GM12878 (cell line): Measurements from ENCODE around the gene MND1. TPM values are rescaled to one million over a fixed set of nuclear protein-coding genes. Genes with fewer than 3 reads are reported as not detected.

Source experiments
- ATAC-seq: fragments of 200-7000 bp; cut with Tn5 transposase; 3 replicates; pipeline ENCODE4 v1.9.1; 2020; ENCODE audit warnings: mild to moderate bottlenecking, moderate library complexity
- BruUV-seq: library from RNA; stranded (reverse); fragments of 400-500 nt; replicated peaks from 2 replicates; lab custom pipeline; 2021; lab: Mats Ljungman, UMichigan
- CTCF ChIA-PET: fragments of 300-600 bp; sonication (Branson Sonifier 250); formaldehyde crosslinking; extraction: SDS; loops from one replicate; lab custom pipeline; 2021; ENCODE audit warnings: inconsistent platforms; lab: Yijun Ruan, JAX
- POLR2A ChIA-PET: fragments of 350-600 bp; formaldehyde crosslinking; extraction: SDS; loops from one replicate; lab custom pipeline; 2021; ENCODE audit warnings: inconsistent platforms; lab: Charles Lee
- RAD21 ChIA-PET: fragments of 300-600 bp; sonication (Branson Sonifier 250); formaldehyde crosslinking; loops from one replicate; lab custom pipeline; 2023; ENCODE audit warnings: antibody characterized with exemption; ENCODE audit not compliant: unreplicated experiment; lab: Charles Lee
- SMC1A ChIA-PET: fragments of 300-600 bp; sonication (Branson Sonifier 250); formaldehyde crosslinking; loops from one replicate; lab custom pipeline; 2023; ENCODE audit not compliant: unreplicated experiment, uncharacterized antibody; lab: Charles Lee
- DNase-seq: peaks from one replicate; pipeline ENCODE4 v3.0.0-alpha.2; 2011; ENCODE audit warnings: low read depth, low spot score
- FAIRE-seq: peaks from 3 replicates; lab custom pipeline; 2011; peaks lifted over from hg19 to GRCh38; lab: Jason Lieb, UNC
- H2AFZ ChIP-seq: 2 replicates; pipeline ENCODE4 v1.6.0; 2011; ENCODE audit warnings: low read depth, low read length, control low read depth; ENCODE audit not compliant: control insufficient read depth
- H3K27ac ChIP-seq: 2 replicates; pipeline ENCODE4 v1.5.1; 2011; ENCODE audit warnings: control low read depth; ENCODE audit not compliant: control insufficient read depth, insufficient read depth
- H3K27me3 ChIP-seq, 2 experiments: replicated peaks in 1 of 2; 2 replicates each; pipeline versions ENCODE4 v1.6.0 to v1.6.1; 2011; ENCODE audit warnings: low read length in 1 of 2; ENCODE audit not compliant: control insufficient read depth in 2 of 2, insufficient read depth in 2 of 2
- H3K36me3 ChIP-seq, 2 experiments: 2 replicates each; pipeline ENCODE4 v1.5.1; 2011; ENCODE audit warnings: low read length in 1 of 2; ENCODE audit not compliant: control insufficient read depth in 2 of 2, insufficient read depth in 2 of 2
- H3K4me1 ChIP-seq: 2 replicates; pipeline ENCODE4 v1.6.1; 2011; ENCODE audit warnings: mild to moderate bottlenecking, low read length, moderate library complexity, mixed read lengths; ENCODE audit not compliant: control insufficient read depth, insufficient read depth
- H3K4me2 ChIP-seq: 2 replicates; pipeline ENCODE4 v1.6.0; 2011; ENCODE audit warnings: control low read depth; ENCODE audit not compliant: control insufficient read depth, insufficient read depth
- H3K4me3 ChIP-seq: fragments of 200-600 bp; sonication (generic); 2 replicates; pipeline ENCODE4 v1.5.1; 2016
- H3K79me2 ChIP-seq: 2 replicates; pipeline ENCODE4 v1.6.0; 2011; ENCODE audit warnings: low read length; ENCODE audit not compliant: control insufficient read depth, insufficient read depth
- H3K9ac ChIP-seq: 2 replicates; pipeline ENCODE4 v1.8.0; 2011; ENCODE audit warnings: low read length, control low read depth, mixed read lengths; ENCODE audit not compliant: control insufficient read depth, insufficient read depth
- H3K9me3 ChIP-seq: replicated peaks from 3 replicates; pipeline ENCODE4 v1.5.1; 2011; ENCODE audit warnings: mild to moderate bottlenecking, low read length; ENCODE audit not compliant: control insufficient read depth, insufficient read depth
- H4K20me1 ChIP-seq: 2 replicates; pipeline ENCODE4 v1.6.0; 2011; ENCODE audit not compliant: control insufficient read depth, insufficient read depth
- CREM ChIP-seq: IDR thresholded peaks from 2 replicates; pipeline ENCODE4 v1.6.1; 2014; ENCODE audit warnings: antibody characterized with exemption, low read depth
- CUX1 ChIP-seq: IDR thresholded peaks from 2 replicates; pipeline ENCODE4 v1.6.1; 2012; ENCODE audit warnings: improper control_type of control experiment, low read depth, low read length; ENCODE audit not compliant: insufficient replicate concordance
- ETV6 ChIP-seq, 2 experiments: fragments of 450-650 bp in 1 of 2; IDR thresholded peaks in 1 of 2; conservative IDR thresholded peaks in 1 of 2; 2 replicates each; pipeline ENCODE4 v1.6.1; 2014; ENCODE audit warnings: antibody characterized with exemption in 1 of 2, borderline replicate concordance in 1 of 2, low read depth in 1 of 2, mild to moderate bottlenecking in 1 of 2, moderate library complexity in 1 of 2
- IKZF2 ChIP-seq, 2 experiments: fragments of 450-650 bp; IDR thresholded peaks; 2 replicates each; pipeline ENCODE4 v1.6.1; 2017; ENCODE audit warnings: mild to moderate bottlenecking in 2 of 2, moderate library complexity in 2 of 2
- MAX ChIP-seq: IDR thresholded peaks from 2 replicates; pipeline ENCODE4 v1.6.1; 2012; ENCODE audit warnings: low read depth, low read length, improper control_type of control experiment
- SKIL ChIP-seq: fragments of 450-650 bp; IDR thresholded peaks from 2 replicates; pipeline ENCODE4 v1.6.1; 2017; ENCODE audit warnings: mild to moderate bottlenecking, low read depth, inconsistent platforms; ENCODE audit not compliant: poor library complexity, severe bottlenecking
- WGBS: methylation state at CpG from one replicate; pipeline ENCODE4 v1.1.6; 2016; ENCODE audit warnings: low lambda C conversion rate; ENCODE audit not compliant: insufficient replicate concordance, insufficient coverage; ENCODE audit errors: missing lambda C conversion rate; 5-methylcytosine and 5-hydroxymethylcytosine counted together
- in situ Hi-C: fragments of 300-500 bp; cut with MboI; formaldehyde crosslinking; loops from 9 replicates; pipeline ENCODE4 v1.14.3; 2018; ENCODE audit warnings: mixed read lengths
- intact Hi-C: fragments of 100-400 bp; cut with micrococcal nuclease; formaldehyde crosslinking; loops from one replicate; pipeline ENCODE4 v1.14.2; 2022; ENCODE audit not compliant: unreplicated experiment
- polyA plus RNA-seq, 11 experiments: library from polyadenylated mRNA; depleted of rRNA in 4 of 11; unstranded in 6 of 11; stranded (reverse) in 5 of 11; fragments of >200 nt; fragmentation: Nextera tagmentation in 4 of 11; fragmentation: Illumina TruSeq in 1 of 11; extraction: Ambion mirVana in 4 of 11; extraction: Trizol in 1 of 11; gene quantifications; 1 replicate in 1 of 11; 2 replicates in 10 of 11; pipeline versions ENCODE4 v1.2.1 to v1.2.3, GENCODE V29; 2011 to 2016; ENCODE audit warnings: inconsistent platforms in 2 of 11, missing spikeins in 2 of 11, low read depth in 1 of 11
- total RNA-seq, 4 experiments: library from RNA; depleted of rRNA in 3 of 4; stranded (reverse); fragments of >200 nt in 3 of 4; fragmentation: Illumina TruSeq in 1 of 4; extraction: Trizol in 1 of 4; gene quantifications; 2 replicates each; pipeline versions ENCODE4 v1.2.1 to v1.2.3, GENCODE V29; 2013 to 2021

MND1 gene
- total and polyA plus RNA-seq, 10 of the 15 experiments (the other 5 are each of a cell fraction or from before 2014, with no cell fraction given), result 17.7 to 58.1 (median 47.3) TPM

- BruUV-seq, result no TSS peak
- no peak overlapping the region for H3K4me2 ChIP-seq
- CTCF ChIA-PET, result interaction anchor here (1.3 kb wide), 1 partner anchor 10 kb away, joined by 4 read pairs; no protein-coding TSS in a partner anchor
Measured at GRCh38 chr4:153295131-153295755, 49.2 kb upstream of the MND1 start.

More at GRCh38 chr4:153295131-153295755, 49.2 kb upstream of the MND1 start:
- ChIA-PET POLR2A (no interaction called here), SMC1A (no interaction called here), RAD21 (no interaction called here)
- 79% methylated on average over 39 of the region's 40 CpGs for WGBS
- TF ChIP-seq CUX1 (no peak), CREM (no peak), IKZF2 (IDR thresholded peaks at IDR 0.05) (no peak), SKIL (no peak), MAX (no peak), ETV6 (conservative IDR thresholded peaks at IDR 0.05 in 1 of 2, IDR thresholded peaks at IDR 0.05 in 1 of 2; ENCODE audit: borderline replicate concordance in 1 of 2, low read depth in 1 of 2) (no peak)
- no peak overlapping the region for H3K9ac ChIP-seq
- H3K4me1 ChIP-seq, result no peaks in the 10 kb centered on the region
- no peak overlapping the region for H3K4me3 ChIP-seq
- intact Hi-C loops, result no loop called here
- no peaks in the 10 kb centered on the region for H3K79me2 ChIP-seq
- H3K36me3 ChIP-seq, result no peaks in the 10 kb centered on the region
- no peaks in the 10 kb centered on the region for H3K27me3 ChIP-seq
- ATAC-seq (no peak), FAIRE-seq (no peak), DNase-seq (no peak)
- H3K9me3 ChIP-seq, result no peaks in the 10 kb centered on the region
- no peak overlapping the region for H3K27ac ChIP-seq
- in situ Hi-C loops, result no loop called here
- no peak overlapping the region for H2AFZ ChIP-seq
- no peaks in the 10 kb centered on the region for H4K20me1 ChIP-seq
